Endothelial cell of umbilical vein (primary cell): ENCODE results near the gene ZDHHC17. TPM values are rescaled to one million over a fixed set of nuclear protein-coding genes. Genes with fewer than 3 reads are reported as not detected.

ENCODE experiments used
- BruUV-seq: library from RNA; stranded (reverse); fragments of 400-500 nt; replicated peaks from 2 replicates; lab custom pipeline; 2021; lab: Mats Ljungman, UMichigan
- CTCF ChIA-PET: fragments of 300-600, 350-600 bp; sonication (Branson Sonifier 250); formaldehyde crosslinking; loops from one replicate; lab custom pipeline; 2021; ENCODE audit warnings: antibody characterized with exemption, inconsistent platforms; lab: Charles Lee
- POLR2A ChIA-PET: fragments of 300-600, 350-600 bp; sonication (Branson Sonifier 250); formaldehyde crosslinking; loops from one replicate; lab custom pipeline; 2021; ENCODE audit warnings: antibody characterized with exemption, inconsistent platforms; lab: Charles Lee
- DNase-seq: peaks from one replicate; pipeline ENCODE4 v3.0.0-alpha.2; 2011; ENCODE audit warnings: low read depth, low spot score
- FAIRE-seq: peaks from 2 replicates; lab custom pipeline; 2011; peaks lifted over from hg19 to GRCh38; lab: Jason Lieb, UNC
- H2AFZ ChIP-seq: 2 replicates; pipeline ENCODE4 v1.6.0; 2012; ENCODE audit warnings: low read depth, low read length, control low read depth, inconsistent platforms
- H3K27ac ChIP-seq: 2 replicates; pipeline ENCODE4 v1.5.1; 2011; ENCODE audit warnings: low read depth, mild to moderate bottlenecking, control low read depth, low read length, moderate library complexity; ENCODE audit not compliant: insufficient read depth
- H3K27me3 ChIP-seq, 2 experiments: 2 replicates each; pipeline versions ENCODE4 v1.6.0 to v1.6.1; 2011; ENCODE audit warnings: low read length in 2 of 2, mixed read lengths in 1 of 2; ENCODE audit not compliant: control insufficient read depth in 2 of 2, insufficient read depth in 2 of 2
- H3K36me3 ChIP-seq, 2 experiments: 2 replicates in 1 of 2; 3 replicates in 1 of 2; pipeline ENCODE4 v1.5.1; 2011; ENCODE audit warnings: low read length in 2 of 2, mild to moderate bottlenecking in 1 of 2, moderate library complexity in 1 of 2; ENCODE audit not compliant: control insufficient read depth in 2 of 2, insufficient read depth in 2 of 2; ENCODE audit errors: extremely low read depth in 1 of 2
- H3K4me1 ChIP-seq: 3 replicates; pipeline ENCODE4 v1.5.1; 2011; ENCODE audit warnings: mild to moderate bottlenecking, low read length; ENCODE audit not compliant: control insufficient read depth, insufficient read depth; ENCODE audit errors: extremely low read depth
- H3K4me2 ChIP-seq: 2 replicates; pipeline ENCODE4 v1.6.1; 2011; ENCODE audit warnings: low read length, control low read depth, mixed read lengths; ENCODE audit not compliant: insufficient read depth
- H3K4me3 ChIP-seq, 3 experiments: fragments of 200-600 bp in 1 of 3; sonication (generic), shearing (Covaris generic) in 1 of 3; replicated peaks in 1 of 3; 2 replicates each; pipeline ENCODE4 v1.5.1; 2011 to 2016; ENCODE audit warnings: control low read depth in 3 of 3, low read length in 3 of 3, mild to moderate bottlenecking in 2 of 3, inconsistent platforms in 1 of 3, low read depth in 1 of 3, moderate library complexity in 1 of 3; ENCODE audit not compliant: insufficient read depth in 1 of 3
- H3K79me2 ChIP-seq: 2 replicates; pipeline ENCODE4 v1.6.0; 2012; ENCODE audit warnings: low read length, inconsistent platforms; ENCODE audit not compliant: control insufficient read depth, insufficient read depth
- H3K9ac ChIP-seq: replicated peaks from 2 replicates; pipeline ENCODE3; 2011; ENCODE audit warnings: low read length, control low read depth; ENCODE audit not compliant: insufficient read depth; ENCODE audit errors: extremely low read depth
- H3K9me1 ChIP-seq: replicated peaks from 3 replicates; pipeline ENCODE4 v1.6.0; 2011; ENCODE audit warnings: mild to moderate bottlenecking, low read length; ENCODE audit not compliant: control insufficient read depth, insufficient read depth; ENCODE audit errors: extremely low read depth
- H3K9me3 ChIP-seq: replicated peaks from 2 replicates; pipeline ENCODE4 v1.5.1; 2012; ENCODE audit warnings: low read length, inconsistent platforms; ENCODE audit not compliant: control insufficient read depth, insufficient read depth
- H4K20me1 ChIP-seq: replicated peaks from 2 replicates; pipeline ENCODE3; 2011; ENCODE audit warnings: mild to moderate bottlenecking, low read length; ENCODE audit not compliant: control insufficient read depth, insufficient read depth; ENCODE audit errors: extremely low read depth
- EZH2 ChIP-seq: IDR thresholded peaks from 2 replicates; pipeline ENCODE4 v1.6.1; 2012; ENCODE audit warnings: borderline replicate concordance, low read depth, mild to moderate bottlenecking, moderate library complexity, low read length, inconsistent platforms; ENCODE audit not compliant: severe bottlenecking
- FOS ChIP-seq: IDR thresholded peaks from 2 replicates; pipeline ENCODE4 v1.6.1; 2011; ENCODE audit warnings: mild to moderate bottlenecking, low read length, moderate library complexity, borderline replicate concordance; ENCODE audit not compliant: insufficient read depth
- GATA2 ChIP-seq: IDR thresholded peaks from 2 replicates; pipeline ENCODE4 v1.7.0; 2011; ENCODE audit warnings: low read depth, mild to moderate bottlenecking, moderate library complexity, mixed read lengths, low read length; ENCODE audit not compliant: insufficient read length, insufficient read depth
- JUN ChIP-seq: IDR thresholded peaks from 2 replicates; pipeline ENCODE4 v1.6.1; 2011; ENCODE audit warnings: borderline replicate concordance, low read depth; ENCODE audit not compliant: insufficient read length, insufficient read depth
- MYC ChIP-seq: IDR thresholded peaks from one replicate; pipeline ENCODE4 v1.6.1; 2011; ENCODE audit warnings: mild to moderate bottlenecking, low read depth, low read length
- POLR2A ChIP-seq: IDR thresholded peaks from 2 replicates; pipeline ENCODE4 v1.6.1; 2012; ENCODE audit warnings: low read depth, mild to moderate bottlenecking, control low read depth, low read length
- POLR2AphosphoS5 ChIP-seq: IDR thresholded peaks from 2 replicates; pipeline ENCODE4 v1.6.1; 2012; ENCODE audit warnings: low read depth, mild to moderate bottlenecking, control low read depth, low read length, moderate library complexity; ENCODE audit not compliant: insufficient read depth
- dilution Hi-C: fragments of 300-500 bp; cut with MboI; formaldehyde crosslinking; loops from one replicate; pipeline ENCODE4 v1.15.0; 2019; ENCODE audit warnings: low sequenced_read_pairs; ENCODE audit not compliant: extremely low pct_ligation_motif_present
- intact Hi-C: fragments of 100-400 bp; cut with micrococcal nuclease; formaldehyde crosslinking; loops from one replicate; pipeline ENCODE4 v1.10.0; 2022
- polyA plus RNA-seq, 4 experiments: library from polyadenylated mRNA; depleted of rRNA in 3 of 4; stranded (reverse) in 3 of 4; unstranded in 1 of 4; fragments of >200 nt; gene quantifications; 2 replicates each; pipeline versions ENCODE4 v1.2.1 to v1.2.3, GENCODE V29; 2011 to 2012; ENCODE audit warnings: missing spikeins in 1 of 4
- total RNA-seq: library from RNA; stranded (reverse); gene quantifications from 2 replicates; pipeline ENCODE4 v1.2.3, GENCODE V29; 2021
- TF ChIP-seq, protein P1 (sequence below): IDR thresholded peaks from 2 replicates; pipeline ENCODE4 v1.6.1; 2011; ENCODE audit not compliant: insufficient read depth, insufficient read length
- TF ChIP-seq, protein P2 (sequence below), 2 donors: IDR thresholded peaks; 1 replicate in 1 of 2; 2 replicates in 1 of 2; pipeline ENCODE4 v1.5.1; 2011; ENCODE audit warnings: low read length in 2 of 2, mild to moderate bottlenecking in 2 of 2, moderate library complexity in 2 of 2, control low read depth in 1 of 2, inconsistent platforms in 1 of 2, low read depth in 1 of 2; ENCODE audit not compliant: insufficient read depth in 1 of 2; ENCODE audit errors: extremely low read depth in 1 of 2

ZDHHC17 gene
- total and polyA plus RNA-seq, 2 donors (not counting 3 experiments of a cell fraction or from before 2014, with no cell fraction given) = 21.2 to 26.9 TPM

DNA sequence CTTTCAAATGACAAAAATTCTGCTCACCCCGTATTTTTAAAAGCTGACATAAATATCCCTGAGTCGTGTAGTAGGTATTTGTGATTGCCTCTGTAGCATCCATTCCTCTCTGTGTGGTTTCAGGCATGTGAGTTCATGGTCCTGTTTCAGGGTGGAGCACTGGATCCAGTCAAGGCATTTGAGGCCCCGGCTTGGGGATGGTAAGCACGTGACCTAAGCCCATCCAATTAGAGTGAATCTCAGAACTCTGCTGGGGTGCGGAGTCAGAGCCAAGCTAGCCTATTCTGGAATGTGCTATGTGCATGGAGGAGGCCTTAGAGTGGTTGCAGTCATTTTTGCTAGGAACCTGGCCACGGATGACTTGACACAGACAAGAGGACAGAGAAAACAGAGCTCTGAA, 119.2 kb downstream of the ZDHHC17 start:
- FAIRE-seq = no peak
- H3K36me3 ChIP-seq = no peaks in the 10 kb centered on the region
- H3K4me3 ChIP-seq = no peak overlapping the region
- ChIA-PET POLR2A (no interaction called here), CTCF (no interaction called here)
- no peak overlapping the region for H3K27ac ChIP-seq
- no peaks in the 10 kb centered on the region for H3K79me2 ChIP-seq
- H3K9me3 ChIP-seq = no peaks in the 10 kb centered on the region
- peaks cover 7% of the 10 kb centered on the region for H3K4me1 ChIP-seq
- H3K9me1 ChIP-seq = no peaks in the 10 kb centered on the region
- intact Hi-C loops = no loop called here
- no peak overlapping the region for H2AFZ ChIP-seq
- no TSS peak for BruUV-seq
- dilution Hi-C loops = no loop called here
- H4K20me1 ChIP-seq = no peaks in the 10 kb centered on the region
- H3K4me2 ChIP-seq = no peak overlapping the region
- no peaks in the 10 kb centered on the region for H3K27me3 ChIP-seq
- no peak overlapping the region for H3K9ac ChIP-seq
- no peak for DNase-seq
- no peak for TF ChIP-seq JUN
- TF ChIP-seq POLR2A = no peak
- no peak for TF ChIP-seq MYC
- no peak for TF ChIP-seq POLR2AphosphoS5
- TF ChIP-seq FOS = no peak
- TF ChIP-seq GATA2 = no peak
- TF ChIP-seq EZH2 = no peak

DNA sequence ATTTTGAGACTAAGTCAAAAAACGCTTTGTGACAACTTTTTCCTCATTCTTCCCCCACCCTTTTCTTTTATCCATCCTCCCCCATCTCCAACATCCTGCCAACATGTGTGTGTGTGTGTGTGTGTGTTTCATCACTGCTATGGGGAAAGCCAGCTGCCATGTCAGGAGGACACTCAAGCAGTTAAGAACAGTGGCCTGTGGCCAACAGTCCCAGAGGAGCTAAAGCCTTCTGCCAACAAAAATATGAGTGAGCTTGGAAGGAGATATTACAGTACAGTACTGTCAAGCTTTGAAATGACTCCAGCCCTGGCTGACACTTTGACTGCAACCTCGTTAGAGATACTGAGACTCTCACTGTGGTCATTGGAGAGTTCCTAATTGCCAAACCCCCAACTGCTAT, 119.9 kb downstream of the ZDHHC17 start:
- intact Hi-C loops (no loop called here), dilution Hi-C loops (no loop called here)
- Histone ChIP-seq H4K20me1 (no peaks in the 10 kb centered on the region), H3K4me3 (no peak overlapping the region), H3K79me2 (no peaks in the 10 kb centered on the region), H3K9me3 (no peaks in the 10 kb centered on the region), H3K4me2 (no peak overlapping the region), H3K4me1 (peaks cover 7% of the 10 kb centered on the region), H2AFZ (no peak overlapping the region), H3K9me1 (no peaks in the 10 kb centered on the region), H3K9ac (no peak overlapping the region), H3K36me3 (no peaks in the 10 kb centered on the region), H3K27ac (no peak overlapping the region), H3K27me3 (no peaks in the 10 kb centered on the region)
- FAIRE-seq = no peak
- ChIA-PET POLR2A (no interaction called here), CTCF (no interaction called here)
- BruUV-seq = no TSS peak
- TF ChIP-seq EZH2 (no peak), GATA2 (no peak), JUN (no peak), MYC (no peak), POLR2A (no peak), FOS (no peak), POLR2AphosphoS5 (no peak)
- TF ChIP-seq, protein P1, sequence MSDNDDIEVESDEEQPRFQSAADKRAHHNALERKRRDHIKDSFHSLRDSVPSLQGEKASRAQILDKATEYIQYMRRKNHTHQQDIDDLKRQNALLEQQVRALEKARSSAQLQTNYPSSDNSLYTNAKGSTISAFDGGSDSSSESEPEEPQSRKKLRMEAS = no peak
- TF ChIP-seq, protein P2, sequence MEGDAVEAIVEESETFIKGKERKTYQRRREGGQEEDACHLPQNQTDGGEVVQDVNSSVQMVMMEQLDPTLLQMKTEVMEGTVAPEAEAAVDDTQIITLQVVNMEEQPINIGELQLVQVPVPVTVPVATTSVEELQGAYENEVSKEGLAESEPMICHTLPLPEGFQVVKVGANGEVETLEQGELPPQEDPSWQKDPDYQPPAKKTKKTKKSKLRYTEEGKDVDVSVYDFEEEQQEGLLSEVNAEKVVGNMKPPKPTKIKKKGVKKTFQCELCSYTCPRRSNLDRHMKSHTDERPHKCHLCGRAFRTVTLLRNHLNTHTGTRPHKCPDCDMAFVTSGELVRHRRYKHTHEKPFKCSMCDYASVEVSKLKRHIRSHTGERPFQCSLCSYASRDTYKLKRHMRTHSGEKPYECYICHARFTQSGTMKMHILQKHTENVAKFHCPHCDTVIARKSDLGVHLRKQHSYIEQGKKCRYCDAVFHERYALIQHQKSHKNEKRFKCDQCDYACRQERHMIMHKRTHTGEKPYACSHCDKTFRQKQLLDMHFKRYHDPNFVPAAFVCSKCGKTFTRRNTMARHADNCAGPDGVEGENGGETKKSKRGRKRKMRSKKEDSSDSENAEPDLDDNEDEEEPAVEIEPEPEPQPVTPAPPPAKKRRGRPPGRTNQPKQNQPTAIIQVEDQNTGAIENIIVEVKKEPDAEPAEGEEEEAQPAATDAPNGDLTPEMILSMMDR (IDR thresholded peaks at IDR 0.05; ENCODE audit: extremely low read depth in 1 of 2, insufficient read depth in 1 of 2, low read depth in 1 of 2, low read length in 2 of 2) = no peak
- no peak for DNase-seq
